ENCODE results near the gene DERA. TPM values are rescaled to one million over a fixed set of nuclear protein-coding genes. Genes with fewer than 3 reads are reported as not detected.

DERA gene
- total RNA-seq, 1 donor from 2014 or later = 44.0 TPM

- H3K9me3 ChIP-seq = no peaks in the 10 kb centered on the region
- intact Hi-C loops (cut with DNase I) = no loop called here
Observed at GRCh38 chr12:15982471-15982870, 71.3 kb downstream of the DERA start.

DNA sequence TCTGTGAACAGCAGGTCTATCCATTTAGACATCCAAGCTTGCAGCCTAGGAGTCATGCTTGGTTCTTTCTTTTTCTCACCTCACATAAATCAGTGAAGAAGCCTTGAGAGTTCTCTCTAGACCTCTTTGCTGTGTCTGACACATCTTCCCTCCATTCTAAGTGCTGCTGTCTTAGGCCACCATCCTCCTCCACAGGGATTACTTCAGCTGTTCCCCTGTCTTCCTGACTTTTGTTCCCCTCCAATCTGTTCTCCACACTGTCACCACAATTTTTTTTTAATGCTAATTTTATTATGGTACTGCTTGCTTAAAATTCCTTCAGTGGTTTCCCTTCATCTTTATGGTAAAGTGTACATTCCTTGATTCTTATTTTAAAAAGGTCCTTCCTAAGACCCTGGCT lies 71.8 kb downstream of the DERA start:
- DNase-seq (no peak), ATAC-seq (no peak)
- no peak overlapping the region for H3K27ac ChIP-seq
- no peaks in the 10 kb centered on the region for H3K9me3 ChIP-seq
- no peaks in the 10 kb centered on the region for H3K27me3 ChIP-seq (ENCODE audit: low read depth)
- intact Hi-C loops (cut with DNase I) = no loop called here
- peaks cover 49% of the 10 kb centered on the region for H3K4me1 ChIP-seq
- H3K36me3 ChIP-seq = peaks cover 22% of the 10 kb centered on the region
- TF ChIP-seq CTCF (IDR thresholded peaks at IDR 0.05) = no peak
- no peak overlapping the region for H3K4me3 ChIP-seq

More at GRCh38 chr12:15982471-15982870, 71.3 kb downstream of the DERA start:
- peaks cover 51% of the 10 kb centered on the region for H3K4me1 ChIP-seq
- DNase-seq (no peak), ATAC-seq (peak in 1 of 2 donors; percentile 34)
- TF ChIP-seq CTCF (IDR thresholded peaks at IDR 0.05) = peak; percentile 44
- H3K27ac ChIP-seq = no peak overlapping the region
- no peaks in the 10 kb centered on the region for H3K27me3 ChIP-seq (ENCODE audit: low read depth)
- peaks cover 20% of the 10 kb centered on the region for H3K36me3 ChIP-seq
- H3K4me3 ChIP-seq = no peak overlapping the region

DNA sequence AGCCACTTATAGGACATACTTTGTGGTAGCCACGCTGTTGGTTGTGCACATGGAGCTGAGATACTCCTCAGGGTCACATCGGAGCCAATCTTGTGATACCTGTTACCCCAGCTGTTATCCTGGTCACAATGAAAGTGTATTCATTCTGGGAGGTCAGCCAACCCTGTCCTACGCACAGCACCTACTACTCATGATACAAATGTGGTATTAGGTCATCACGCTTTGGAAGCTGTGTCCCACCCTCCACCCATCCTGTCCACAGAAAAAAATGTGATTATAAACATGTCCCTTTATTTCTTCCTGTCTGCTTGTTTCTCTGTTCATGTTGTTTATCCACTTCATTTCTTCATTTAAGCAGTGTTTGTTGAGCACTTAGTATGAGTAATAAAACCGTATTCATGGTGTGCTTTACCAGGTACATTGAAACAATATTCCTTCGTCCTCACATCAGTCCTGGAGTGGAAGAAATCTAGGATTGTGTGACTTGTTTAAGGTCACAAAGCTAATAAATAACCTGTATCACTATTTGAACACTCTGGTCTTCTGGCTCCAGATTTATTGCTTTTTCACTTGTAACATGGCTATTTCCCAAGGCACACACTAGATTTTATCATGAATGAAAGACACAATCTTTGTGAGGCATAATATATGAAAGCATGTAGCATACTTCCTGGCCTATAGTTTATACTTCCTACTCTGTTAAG lies 73.1 kb downstream of the DERA start:
- no peak for DNase-seq
- Histone ChIP-seq H3K27ac (peak overlapping the region; percentile 12), H3K36me3 (peaks cover 36% of the 10 kb centered on the region), H3K27me3 (ENCODE audit: low read depth) (no peaks in the 10 kb centered on the region), H3K4me3 (no peak overlapping the region), H3K9me3 (no peaks in the 10 kb centered on the region), H3K4me1 (peaks cover 37% of the 10 kb centered on the region)
- intact Hi-C loops (cut with DNase I) = no loop called here
- ATAC-seq = peak; percentile 13 to 49
- no peak for TF ChIP-seq CTCF (IDR thresholded peaks at IDR 0.05)

DNA sequence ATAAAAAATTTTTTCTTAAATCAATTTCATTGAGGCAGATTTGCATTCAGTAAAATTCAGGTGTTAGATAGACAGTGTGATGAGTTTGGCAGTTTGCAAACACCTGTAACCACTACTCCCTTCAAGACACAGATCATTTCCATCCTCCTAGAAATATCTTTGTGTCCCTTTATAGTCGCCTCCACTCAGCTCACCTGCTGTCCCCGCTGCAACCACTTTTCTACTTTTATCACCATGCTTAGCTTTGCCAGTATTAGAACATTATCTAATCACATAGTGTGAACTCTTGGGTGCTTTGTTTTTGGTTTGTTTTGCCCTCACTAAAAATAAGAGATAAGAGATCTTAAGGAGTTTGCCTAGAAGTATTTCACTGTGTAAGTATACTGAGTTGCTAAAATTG lies 73.8 kb downstream of the DERA start:
- intact Hi-C loops (cut with DNase I) = no loop called here
- Histone ChIP-seq H3K4me3 (no peak overlapping the region), H3K9me3 (no peaks in the 10 kb centered on the region), H3K27me3 (ENCODE audit: low read depth) (no peaks in the 10 kb centered on the region), H3K36me3 (peaks cover 38% of the 10 kb centered on the region), H3K4me1 (peaks cover 30% of the 10 kb centered on the region), H3K27ac (no peak overlapping the region)
- ATAC-seq (peak in 1 of 2 donors; percentile 74), DNase-seq (no peak)
- TF ChIP-seq CTCF (IDR thresholded peaks at IDR 0.05) = no peak

- H3K4me3 ChIP-seq = no peak overlapping the region
- no peak for TF ChIP-seq CTCF (IDR thresholded peaks at IDR 0.05)
- H3K9me3 ChIP-seq = no peaks in the 10 kb centered on the region
- H3K4me1 ChIP-seq = peaks cover 18% of the 10 kb centered on the region
- intact Hi-C loops (cut with DNase I) = no loop called here
- H3K27me3 ChIP-seq (ENCODE audit: low read depth) = no peaks in the 10 kb centered on the region
- DNase-seq = no peak
- no peak for ATAC-seq
- H3K27ac ChIP-seq = no peak overlapping the region
- peaks cover 38% of the 10 kb centered on the region for H3K36me3 ChIP-seq
Observed at GRCh38 chr12:15987696-15988095, 76.6 kb downstream of the DERA start.
